ENCODE measurements around the gene IGF2R. TPM values are rescaled to one million over a fixed set of nuclear protein-coding genes. Genes with fewer than 3 reads are reported as not detected.

IGF2R gene
- total RNA-seq, 1 experiment from 2014 or later = 75.3 TPM

DNA sequence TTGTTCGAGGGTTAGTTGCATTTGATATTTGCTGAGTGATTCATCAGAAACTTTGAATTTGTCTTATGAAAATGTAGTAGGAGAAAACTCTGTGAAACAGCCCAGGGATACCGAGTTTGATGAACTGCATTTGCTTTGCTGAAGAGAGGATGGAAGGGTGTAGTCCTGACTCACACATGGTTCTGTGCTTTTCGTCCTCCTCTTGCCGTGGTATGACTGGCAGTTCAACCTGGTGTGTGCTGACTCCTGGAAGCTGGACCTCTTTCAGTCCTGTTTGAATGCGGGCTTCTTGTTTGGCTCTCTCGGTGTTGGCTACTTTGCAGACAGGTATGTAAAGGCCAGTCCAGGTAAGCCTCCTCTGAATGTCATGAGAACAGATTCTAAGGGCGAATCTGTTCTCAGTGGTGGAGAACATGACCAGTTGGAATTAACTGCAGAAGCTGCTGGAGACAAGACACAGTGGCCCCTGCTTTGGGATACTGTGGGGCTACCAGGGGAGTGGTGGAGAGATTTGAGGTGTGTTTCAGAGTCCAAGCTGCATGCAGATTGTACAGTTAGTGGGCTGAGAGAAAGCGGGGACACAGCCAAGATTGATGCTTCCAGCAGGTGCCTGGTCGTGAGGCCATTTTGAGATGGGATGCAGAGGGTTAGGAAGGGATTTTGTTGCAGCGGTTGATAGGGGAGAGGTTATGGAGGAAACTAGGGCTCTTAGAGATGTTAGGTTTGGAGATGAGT, 161.2 kb downstream of the IGF2R start (continued):
- TF ChIP-seq, protein P1, sequence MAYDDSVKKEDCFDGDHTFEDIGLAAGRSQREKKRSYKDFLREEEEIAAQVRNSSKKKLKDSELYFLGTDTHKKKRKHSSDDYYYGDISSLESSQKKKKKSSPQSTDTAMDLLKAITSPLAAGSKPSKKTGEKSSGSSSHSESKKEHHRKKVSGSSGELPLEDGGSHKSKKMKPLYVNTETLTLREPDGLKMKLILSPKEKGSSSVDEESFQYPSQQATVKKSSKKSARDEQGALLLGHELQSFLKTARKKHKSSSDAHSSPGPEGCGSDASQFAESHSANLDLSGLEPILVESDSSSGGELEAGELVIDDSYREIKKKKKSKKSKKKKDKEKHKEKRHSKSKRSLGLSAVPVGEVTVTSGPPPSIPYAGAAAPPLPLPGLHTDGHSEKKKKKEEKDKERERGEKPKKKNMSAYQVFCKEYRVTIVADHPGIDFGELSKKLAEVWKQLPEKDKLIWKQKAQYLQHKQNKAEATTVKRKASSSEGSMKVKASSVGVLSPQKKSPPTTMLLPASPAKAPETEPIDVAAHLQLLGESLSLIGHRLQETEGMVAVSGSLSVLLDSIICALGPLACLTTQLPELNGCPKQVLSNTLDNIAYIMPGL (CRISPR knock-in tag; IDR thresholded peaks at IDR 0.05) = no peak

GRCh38 chr6:160130729-160131484, 162.0 kb downstream of the IGF2R start:
- no peaks in the 10 kb centered on the region for H3K36me3 Mint-ChIP-seq
- peaks cover 48% of the 10 kb centered on the region for H3K27me3 Mint-ChIP-seq (ENCODE audit: low read depth)
- CTCF ChIA-PET = no interaction called here
- H3K9me3 Mint-ChIP-seq = no peaks in the 10 kb centered on the region
- ATAC-seq (no peak), DNase-seq (ENCODE audit: low spot score) (no peak)
- H3K27ac Mint-ChIP-seq = no peak overlapping the region
- POLR2A ChIA-PET = no interaction called here
- H3K4me3 Mint-ChIP-seq = no peak overlapping the region
- TF ChIP-seq ATF6 (CRISPR knock-in tag; IDR thresholded peaks at IDR 0.05) = no peak
- TF ChIP-seq PRRX2 (CRISPR knock-in tag; IDR thresholded peaks at IDR 0.05) = no peak
- TF ChIP-seq, protein P2, sequence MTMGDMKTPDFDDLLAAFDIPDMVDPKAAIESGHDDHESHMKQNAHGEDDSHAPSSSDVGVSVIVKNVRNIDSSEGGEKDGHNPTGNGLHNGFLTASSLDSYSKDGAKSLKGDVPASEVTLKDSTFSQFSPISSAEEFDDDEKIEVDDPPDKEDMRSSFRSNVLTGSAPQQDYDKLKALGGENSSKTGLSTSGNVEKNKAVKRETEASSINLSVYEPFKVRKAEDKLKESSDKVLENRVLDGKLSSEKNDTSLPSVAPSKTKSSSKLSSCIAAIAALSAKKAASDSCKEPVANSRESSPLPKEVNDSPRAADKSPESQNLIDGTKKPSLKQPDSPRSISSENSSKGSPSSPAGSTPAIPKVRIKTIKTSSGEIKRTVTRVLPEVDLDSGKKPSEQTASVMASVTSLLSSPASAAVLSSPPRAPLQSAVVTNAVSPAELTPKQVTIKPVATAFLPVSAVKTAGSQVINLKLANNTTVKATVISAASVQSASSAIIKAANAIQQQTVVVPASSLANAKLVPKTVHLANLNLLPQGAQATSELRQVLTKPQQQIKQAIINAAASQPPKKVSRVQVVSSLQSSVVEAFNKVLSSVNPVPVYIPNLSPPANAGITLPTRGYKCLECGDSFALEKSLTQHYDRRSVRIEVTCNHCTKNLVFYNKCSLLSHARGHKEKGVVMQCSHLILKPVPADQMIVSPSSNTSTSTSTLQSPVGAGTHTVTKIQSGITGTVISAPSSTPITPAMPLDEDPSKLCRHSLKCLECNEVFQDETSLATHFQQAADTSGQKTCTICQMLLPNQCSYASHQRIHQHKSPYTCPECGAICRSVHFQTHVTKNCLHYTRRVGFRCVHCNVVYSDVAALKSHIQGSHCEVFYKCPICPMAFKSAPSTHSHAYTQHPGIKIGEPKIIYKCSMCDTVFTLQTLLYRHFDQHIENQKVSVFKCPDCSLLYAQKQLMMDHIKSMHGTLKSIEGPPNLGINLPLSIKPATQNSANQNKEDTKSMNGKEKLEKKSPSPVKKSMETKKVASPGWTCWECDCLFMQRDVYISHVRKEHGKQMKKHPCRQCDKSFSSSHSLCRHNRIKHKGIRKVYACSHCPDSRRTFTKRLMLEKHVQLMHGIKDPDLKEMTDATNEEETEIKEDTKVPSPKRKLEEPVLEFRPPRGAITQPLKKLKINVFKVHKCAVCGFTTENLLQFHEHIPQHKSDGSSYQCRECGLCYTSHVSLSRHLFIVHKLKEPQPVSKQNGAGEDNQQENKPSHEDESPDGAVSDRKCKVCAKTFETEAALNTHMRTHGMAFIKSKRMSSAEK (CRISPR knock-in tag; IDR thresholded peaks at IDR 0.05; ENCODE audit: borderline replicate concordance) = no peak
- no peak for TF ChIP-seq ZNF423 (CRISPR knock-in tag; IDR thresholded peaks at IDR 0.05)
- no peak for TF ChIP-seq TCF7 (CRISPR knock-in tag; IDR thresholded peaks at IDR 0.05; ENCODE audit: low read depth)
- peaks cover 24% of the 10 kb centered on the region for H3K4me1 Mint-ChIP-seq

DNA sequence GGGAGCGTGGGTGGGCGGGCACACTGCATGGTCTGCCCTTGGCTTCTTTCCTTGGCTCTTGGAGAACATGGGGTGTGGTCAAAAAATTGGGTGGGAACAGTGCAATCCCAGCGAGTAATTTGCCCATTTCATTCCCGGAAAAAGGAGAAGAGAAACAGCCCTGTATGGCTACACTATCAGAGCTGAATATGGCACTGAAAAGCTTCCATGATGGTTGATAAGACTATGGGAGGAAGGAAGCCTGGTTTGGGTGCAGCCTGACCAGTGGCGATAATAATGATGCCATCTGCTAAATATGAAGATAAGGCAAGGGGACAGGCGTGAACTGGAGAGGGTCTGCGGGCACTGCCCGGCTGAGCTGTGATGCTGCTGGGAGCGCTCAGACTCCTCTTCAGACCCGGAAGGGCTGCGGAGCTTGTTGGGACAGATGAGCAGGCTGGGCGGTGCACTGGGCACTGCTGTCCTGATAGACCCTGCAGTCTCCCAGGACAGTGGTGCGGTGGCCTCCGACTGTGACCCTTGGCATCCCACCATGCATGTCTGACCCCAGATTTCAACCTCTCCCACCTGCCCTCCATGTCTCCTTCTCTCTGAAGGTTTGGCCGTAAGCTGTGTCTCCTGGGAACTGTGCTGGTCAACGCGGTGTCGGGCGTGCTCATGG, 162.9 kb downstream of the IGF2R start:
- DNase-seq (ENCODE audit: low spot score) (no peak), ATAC-seq (no peak)
- peaks cover 54% of the 10 kb centered on the region for H3K27me3 Mint-ChIP-seq (ENCODE audit: low read depth)
- ChIA-PET CTCF (no interaction called here), POLR2A (no interaction called here)
- H3K36me3 Mint-ChIP-seq = no peaks in the 10 kb centered on the region
- no peaks in the 10 kb centered on the region for H3K9me3 Mint-ChIP-seq
- peaks cover 27% of the 10 kb centered on the region for H3K4me1 Mint-ChIP-seq
- H3K27ac Mint-ChIP-seq = no peak overlapping the region
- TF ChIP-seq ZNF317 (CRISPR knock-in tag; IDR thresholded peaks at IDR 0.05; ENCODE audit: borderline replicate concordance, low read depth) = no peak
- TF ChIP-seq SP1 (CRISPR knock-in tag; conservative IDR thresholded peaks at IDR 0.05) = no peak
- no peak for TF ChIP-seq MYBL2 (CRISPR knock-in tag; IDR thresholded peaks at IDR 0.05)
- TF ChIP-seq USF1 (CRISPR knock-in tag; IDR thresholded peaks at IDR 0.05) = no peak
- TF ChIP-seq NFATC4 (CRISPR knock-in tag; IDR thresholded peaks at IDR 0.05) = no peak
- TF ChIP-seq FOXJ3 (CRISPR knock-in tag; IDR thresholded peaks at IDR 0.05; ENCODE audit: borderline replicate concordance) = no peak
- no peak for TF ChIP-seq ZNF396 (CRISPR knock-in tag; IDR thresholded peaks at IDR 0.05; ENCODE audit: borderline replicate concordance)
- H3K4me3 Mint-ChIP-seq = no peak overlapping the region
